Spleen (tissue), 7 donors: ENCODE results near the gene MPST.

Experiments
- POLR2A ChIP-seq, 3 donors: fragments of 450-650 bp; IDR thresholded peaks; one replicate each; pipeline ENCODE4 v1.5.1; 2017; ENCODE audit warnings: antibody characterized with exemption in 3 of 3, mild to moderate bottlenecking in 1 of 3
- POLR2AphosphoS5 ChIP-seq, 3 donors: sonication (generic); formaldehyde crosslinking; IDR thresholded peaks; one replicate each; pipeline ENCODE4 v1.5.1; 2017; ENCODE audit warnings: antibody characterized with exemption in 3 of 3
- TF ChIP-seq, protein P1 (sequence below), 11 experiments: fragments of 200-600 bp in 7 of 11; fragments of 450-650 bp in 4 of 11; sonication (generic) in 4 of 11; IDR thresholded peaks in 8 of 11; conservative IDR thresholded peaks in 3 of 11; 1 replicate in 7 of 11; 2 replicates in 4 of 11; pipeline versions ENCODE4 v1.4.0 to v1.8.0; 2016 to 2021; ENCODE audit warnings: antibody characterized with exemption in 11 of 11, inconsistent platforms in 4 of 11, mild to moderate bottlenecking in 1 of 11
- donor health status: DM: no; HTN: no; CAD: no; lungs with moderate emphysema.
- donor health status: DM: no; HTN: no; CAD: no.
- donor health status: DM: no; HTN: no; CAD: no.

DNA sequence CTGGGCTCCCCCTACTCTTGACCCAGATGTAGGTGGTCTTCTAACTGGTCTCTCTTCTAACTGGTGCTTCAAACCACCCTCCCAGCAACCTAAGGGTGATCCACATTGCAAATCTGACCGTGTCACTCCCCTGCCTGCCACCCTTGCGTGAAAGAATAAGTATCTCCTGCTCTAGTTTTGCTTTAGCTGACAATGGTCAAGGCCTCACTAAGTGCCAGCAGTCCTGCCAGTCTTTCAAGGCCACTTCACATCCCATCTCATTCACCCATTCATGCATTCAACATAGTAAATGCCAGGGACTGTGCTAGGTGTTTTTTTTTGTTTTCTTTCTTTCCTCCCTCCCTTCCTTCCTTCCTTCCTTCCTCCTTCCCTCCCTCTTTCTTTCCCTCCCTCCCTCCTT, 29.7 kb downstream of the MPST start:
- TF ChIP-seq POLR2A (IDR thresholded peaks at IDR 0.05) (no peak), POLR2AphosphoS5 (IDR thresholded peaks at IDR 0.05) (no peak)
- TF ChIP-seq, protein P1, sequence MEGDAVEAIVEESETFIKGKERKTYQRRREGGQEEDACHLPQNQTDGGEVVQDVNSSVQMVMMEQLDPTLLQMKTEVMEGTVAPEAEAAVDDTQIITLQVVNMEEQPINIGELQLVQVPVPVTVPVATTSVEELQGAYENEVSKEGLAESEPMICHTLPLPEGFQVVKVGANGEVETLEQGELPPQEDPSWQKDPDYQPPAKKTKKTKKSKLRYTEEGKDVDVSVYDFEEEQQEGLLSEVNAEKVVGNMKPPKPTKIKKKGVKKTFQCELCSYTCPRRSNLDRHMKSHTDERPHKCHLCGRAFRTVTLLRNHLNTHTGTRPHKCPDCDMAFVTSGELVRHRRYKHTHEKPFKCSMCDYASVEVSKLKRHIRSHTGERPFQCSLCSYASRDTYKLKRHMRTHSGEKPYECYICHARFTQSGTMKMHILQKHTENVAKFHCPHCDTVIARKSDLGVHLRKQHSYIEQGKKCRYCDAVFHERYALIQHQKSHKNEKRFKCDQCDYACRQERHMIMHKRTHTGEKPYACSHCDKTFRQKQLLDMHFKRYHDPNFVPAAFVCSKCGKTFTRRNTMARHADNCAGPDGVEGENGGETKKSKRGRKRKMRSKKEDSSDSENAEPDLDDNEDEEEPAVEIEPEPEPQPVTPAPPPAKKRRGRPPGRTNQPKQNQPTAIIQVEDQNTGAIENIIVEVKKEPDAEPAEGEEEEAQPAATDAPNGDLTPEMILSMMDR (IDR thresholded peaks at IDR 0.05 in 8 of 11, conservative IDR thresholded peaks at IDR 0.05 in 3 of 11): no peak
